H9 (cell line): ENCODE measurements around the gene RBFOX1. TPM values are rescaled to one million over a fixed set of nuclear protein-coding genes. Genes with fewer than 3 reads are reported as not detected.

Experiments used
- DNase-seq: peaks from one replicate; pipeline ENCODE4 v3.0.0-alpha.2; 2017
- H2AFZ ChIP-seq: one replicate; pipeline ENCODE4 v1.6.1; 2013; ENCODE audit warnings: mild to moderate bottlenecking, low read length, control low read depth, moderate library complexity
- H2AK5ac ChIP-seq: 2 replicates; pipeline ENCODE4 v1.6.1; 2013; ENCODE audit warnings: low read length, control low read depth, mixed read lengths; ENCODE audit not compliant: insufficient read length
- H2BK120ac ChIP-seq: one replicate; pipeline ENCODE4 v1.6.1; 2013; ENCODE audit warnings: low read depth, mild to moderate bottlenecking, low read length, control low read depth, inconsistent platforms; ENCODE audit not compliant: poor library complexity, severe bottlenecking
- H2BK12ac ChIP-seq: 2 replicates; pipeline ENCODE4 v1.6.1; 2013; ENCODE audit warnings: low read length, control low read depth, mixed read lengths, low read depth; ENCODE audit not compliant: insufficient read length
- H2BK15ac ChIP-seq: 2 replicates; pipeline ENCODE4 v1.6.1; 2013; ENCODE audit warnings: low read depth, low read length, control low read depth
- H2BK20ac ChIP-seq: one replicate; pipeline ENCODE4 v1.6.1; 2013; ENCODE audit warnings: low read depth, mild to moderate bottlenecking, low read length, control low read depth, inconsistent platforms; ENCODE audit not compliant: poor library complexity, severe bottlenecking
- H2BK5ac ChIP-seq: 2 replicates; pipeline ENCODE4 v1.6.1; 2013; ENCODE audit warnings: low read length, control low read depth, mixed read lengths; ENCODE audit not compliant: insufficient read length
- H3K14ac ChIP-seq: 2 replicates; pipeline ENCODE4 v1.6.1; 2013; ENCODE audit warnings: low read length, control low read depth; ENCODE audit not compliant: insufficient read depth
- H3K18ac ChIP-seq: 2 replicates; pipeline ENCODE4 v1.6.1; 2013; ENCODE audit warnings: low read depth, mild to moderate bottlenecking, mixed read lengths, low read length, control low read depth; ENCODE audit not compliant: insufficient read length
- H3K23ac ChIP-seq: 2 replicates; pipeline ENCODE4 v1.6.1; 2013; ENCODE audit warnings: low read length, control low read depth, mixed read lengths, low read depth; ENCODE audit not compliant: insufficient read length
- H3K23me2 ChIP-seq: 2 replicates; pipeline ENCODE4 v1.6.1; 2013; ENCODE audit warnings: low read depth, mild to moderate bottlenecking, mixed read lengths, low read length, control low read depth; ENCODE audit not compliant: insufficient read length, poor library complexity, severe bottlenecking
- H3K27ac ChIP-seq: 2 replicates; pipeline ENCODE4 v1.5.1; 2013; ENCODE audit warnings: low read length, control low read depth, mixed read lengths, low read depth; ENCODE audit not compliant: insufficient read length
- H3K27me3 ChIP-seq: 2 replicates; pipeline ENCODE4 v1.6.1; 2013; ENCODE audit warnings: low read length, control low read depth, inconsistent platforms; ENCODE audit not compliant: insufficient read depth
- H3K4ac ChIP-seq: 2 replicates; pipeline ENCODE4 v1.6.1; 2013; ENCODE audit warnings: low read depth, mild to moderate bottlenecking, control low read depth, inconsistent platforms, low read length, moderate library complexity
- H3K4me1 ChIP-seq: 2 replicates; pipeline ENCODE4 v1.6.1; 2013; ENCODE audit warnings: low read length, control low read depth, inconsistent platforms; ENCODE audit not compliant: insufficient read depth
- H3K4me2 ChIP-seq: 2 replicates; pipeline ENCODE4 v1.6.1; 2013; ENCODE audit warnings: low read length, control low read depth, mixed read lengths; ENCODE audit not compliant: insufficient read length, insufficient read depth
- H3K56ac ChIP-seq: 2 replicates; pipeline ENCODE4 v1.6.1; 2013; ENCODE audit warnings: low read depth, mild to moderate bottlenecking, mixed read lengths, low read length, control low read depth; ENCODE audit not compliant: insufficient read length
- H3K79me1 ChIP-seq: 2 replicates; pipeline ENCODE4 v1.6.1; 2013; ENCODE audit warnings: low read depth, mild to moderate bottlenecking, moderate library complexity, low read length, control low read depth, inconsistent platforms; ENCODE audit not compliant: insufficient read depth, poor library complexity, severe bottlenecking
- H3K79me2 ChIP-seq: 2 replicates; pipeline ENCODE4 v1.6.1; 2013; ENCODE audit warnings: low read length, control low read depth, inconsistent platforms; ENCODE audit not compliant: insufficient read depth
- H3K9ac ChIP-seq: 2 replicates; pipeline ENCODE4 v1.6.1; 2013; ENCODE audit warnings: low read length, control low read depth, mixed read lengths; ENCODE audit not compliant: insufficient read length; ENCODE audit errors: extremely low read depth
- H3K9me3 ChIP-seq: one replicate; pipeline ENCODE4 v1.6.1; 2013; ENCODE audit warnings: low read depth, low read length, inconsistent platforms; ENCODE audit not compliant: control insufficient read depth
- H3T11ph ChIP-seq: one replicate; pipeline ENCODE4 v1.6.1; 2013; ENCODE audit warnings: mild to moderate bottlenecking, low read length, control low read depth, inconsistent platforms
- H4K20me1 ChIP-seq: one replicate; pipeline ENCODE4 v1.6.1; 2013; ENCODE audit not compliant: control insufficient read depth, insufficient read length, insufficient read depth
- H4K5ac ChIP-seq: 2 replicates; pipeline ENCODE4 v1.6.1; 2013; ENCODE audit warnings: low read depth, mild to moderate bottlenecking, mixed read lengths, low read length, control low read depth; ENCODE audit not compliant: insufficient read length
- H4K8ac ChIP-seq: replicated peaks from 2 replicates; pipeline ENCODE4 v1.6.1; 2013; ENCODE audit warnings: low read length, control low read depth, mixed read lengths, low read depth; ENCODE audit not compliant: insufficient read length
- H4K91ac ChIP-seq: 2 replicates; pipeline ENCODE4 v1.6.1; 2013; ENCODE audit warnings: low read depth, mild to moderate bottlenecking, moderate library complexity, mixed read lengths, low read length, control low read depth; ENCODE audit not compliant: insufficient read length
- H3K27ac Mint-ChIP-seq, 3 experiments: 2 replicates in 2 of 3; 3 replicates in 1 of 3; pipeline ENCODE4 v1.8.0; 2020 to 2021; ENCODE audit warnings: mixed read lengths in 3 of 3, mild to moderate bottlenecking in 1 of 3, moderate library complexity in 1 of 3
- H3K27me3 Mint-ChIP-seq: 2 replicates; pipeline ENCODE4 v1.8.0; 2021; ENCODE audit warnings: low read depth, mild to moderate bottlenecking, moderate library complexity, mixed read lengths
- H3K36me3 Mint-ChIP-seq, 3 experiments: 2 replicates in 2 of 3; 3 replicates in 1 of 3; pipeline ENCODE4 v1.8.0; 2020 to 2021; ENCODE audit warnings: low read depth in 3 of 3, mixed read lengths in 3 of 3; ENCODE audit not compliant: insufficient read depth in 1 of 3
- H3K4me1 Mint-ChIP-seq, 2 experiments: 2 replicates each; pipeline ENCODE4 v1.8.0; 2020; ENCODE audit warnings: mixed read lengths in 2 of 2
- H3K4me3 Mint-ChIP-seq, 2 experiments: 2 replicates in 1 of 2; 3 replicates in 1 of 2; pipeline ENCODE4 v1.8.0; 2020 to 2021; ENCODE audit warnings: mild to moderate bottlenecking in 2 of 2, mixed read lengths in 2 of 2, moderate library complexity in 1 of 2
- H3K9me3 Mint-ChIP-seq, 2 experiments: 2 replicates in 1 of 2; 3 replicates in 1 of 2; pipeline ENCODE4 v1.8.0; 2020; ENCODE audit warnings: mild to moderate bottlenecking in 2 of 2, mixed read lengths in 2 of 2, moderate library complexity in 1 of 2
- CTCF ChIP-seq: fragments of 200-600 bp; sonication (generic); conservative IDR thresholded peaks from 3 replicates; pipeline ENCODE4 v1.8.0; 2021; ENCODE audit warnings: antibody characterized with exemption, mild to moderate bottlenecking
- WGBS: extraction: QIAGEN DNeasy Blood & Tissue Kit; methylation state at CpG from one replicate; pipeline ENCODE4 v1.1.7; 2013; ENCODE audit warnings: missing lambda C conversion rate, low lambda C conversion rate, mixed read lengths; ENCODE audit not compliant: insufficient read length; ENCODE audit errors: extremely low coverage; 5-methylcytosine and 5-hydroxymethylcytosine counted together
- total RNA-seq: library from RNA; stranded (reverse); gene quantifications from 2 replicates; pipeline ENCODE4 v1.2.1, GENCODE V29; 2021

The RBFOX1 gene
- total RNA-seq, 1 experiment from 2014 or later: 2.0 TPM

- H4K8ac ChIP-seq: no peak overlapping the region
- no peak overlapping the region for H2BK15ac ChIP-seq
- no peak overlapping the region for H3K4ac ChIP-seq
- no peak overlapping the region for H3K4me2 ChIP-seq
- no peaks in the 10 kb centered on the region; the same call in 1 of the 2 replicates for H3K4me1 ChIP-seq
- 0 out of 4 replicates have a peak, but pooled peaks cover 0 to 2% of the 10 kb centered on the region in 2 experiments for H3K4me1 Mint-ChIP-seq
- no peak overlapping the region for H2AK5ac ChIP-seq
- H3K36me3 Mint-ChIP-seq: no peaks in the 10 kb centered on the region
- TF ChIP-seq CTCF: no peak
- no peaks in the 10 kb centered on the region for H3K23me2 ChIP-seq
- H2BK20ac ChIP-seq: no peak overlapping the region
- no peak overlapping the region for H3K27ac ChIP-seq
- H3K9me3 ChIP-seq: no peaks in the 10 kb centered on the region
- H3K4me3 Mint-ChIP-seq: no peak overlapping the region
- H3T11ph ChIP-seq: no peak overlapping the region
- H2AFZ ChIP-seq: no peak overlapping the region
- no CpG with 5 or more reads among the region's 3 CpGs for WGBS
- H2BK12ac ChIP-seq: no peak overlapping the region
- H3K56ac ChIP-seq: no peak overlapping the region
- no peak overlapping the region for H3K14ac ChIP-seq
- H4K20me1 ChIP-seq: no peaks in the 10 kb centered on the region
- no peak overlapping the region for H4K5ac ChIP-seq
- H3K27me3 ChIP-seq: no peaks in the 10 kb centered on the region
- no peaks in the 10 kb centered on the region for H3K79me1 ChIP-seq
- no peaks in the 10 kb centered on the region for H3K9me3 Mint-ChIP-seq
- no peak overlapping the region for H3K18ac ChIP-seq
- H3K27me3 Mint-ChIP-seq: no peaks in the 10 kb centered on the region
- H4K91ac ChIP-seq: no peak overlapping the region
- no peak for DNase-seq
- H3K23ac ChIP-seq: no peak overlapping the region
- no peak overlapping the region; a peak in 1 of 7 replicates for H3K27ac Mint-ChIP-seq
- no peak overlapping the region for H2BK5ac ChIP-seq
- H3K9ac ChIP-seq: no peak overlapping the region
- H2BK120ac ChIP-seq: no peak overlapping the region
- no peaks in the 10 kb centered on the region for H3K79me2 ChIP-seq
These were observed 125.5 kb downstream of the RBFOX1 start for GRCh38 chr16:7458144-7458543.
